GM19455 (cell line): ENCODE data around the gene TAC3.
"Not testable (repeated sequence)": the region's sequence is repeated elsewhere in the genome, so short reads cannot be mapped to it uniquely, and the experiment has no call there.

Source experiments
- ATAC-seq: cut with Tn5 transposase; IDR thresholded peaks from one replicate; pipeline ENCODE4 v1.9.1; 2021; ENCODE audit not compliant: unreplicated experiment

TAC3 gene

GRCh38 chr12:57039016-57039798, 22.9 kb upstream of the TAC3 start:
- no peak for ATAC-seq

- no peak for ATAC-seq
These were observed 20.9 kb upstream of the TAC3 start for GRCh38 chr12:57037264-57037663.

- no peak for ATAC-seq
These were observed 17.1 kb upstream of the TAC3 start for GRCh38 chr12:57033431-57033830.

GRCh38 chr12:57031789-57032188, 15.5 kb upstream of the TAC3 start:
- no peak for ATAC-seq

GRCh38 chr12:57031138-57031725, 14.9 kb upstream of the TAC3 start:
- ATAC-seq, result no peak

GRCh38 chr12:57029457-57029856, 13.1 kb upstream of the TAC3 start:
- ATAC-seq, result no peak

GRCh38 chr12:57027805-57028153, 11.4 kb upstream of the TAC3 start:
- no peak for ATAC-seq

GRCh38 chr12:57027011-57027804, 10.9 kb upstream of the TAC3 start:
- no peak for ATAC-seq

- ATAC-seq, result no peak
These were observed 8.9 kb upstream of the TAC3 start for GRCh38 chr12:57025196-57025595.

- not testable (repeated sequence) for ATAC-seq
These were observed 6.0 kb upstream of the TAC3 start for GRCh38 chr12:57022324-57022723.

GRCh38 chr12:57019983-57020719, 3.8 kb upstream of the TAC3 start:
- no peak for ATAC-seq

- no peak for ATAC-seq
These were observed 2.6 kb upstream of the TAC3 start for GRCh38 chr12:57018906-57019305.

- not testable (repeated sequence) for ATAC-seq
These were observed 2.0 kb upstream of the TAC3 start for GRCh38 chr12:57018353-57018752.

- ATAC-seq, result peak; percentile 80
These were observed 3.5 kb downstream of the TAC3 start for GRCh38 chr12:57012600-57013465.

- no peak for ATAC-seq
These were observed 4.6 kb downstream of the TAC3 start for GRCh38 chr12:57011438-57012424.

GRCh38 chr12:57010627-57011247, 5.6 kb downstream of the TAC3 start:
- ATAC-seq, result no peak

- ATAC-seq, result no peak
These were observed 6.2 kb downstream of the TAC3 start for GRCh38 chr12:57009949-57010626.

- no peak for ATAC-seq
These were observed 8.2 kb downstream of the TAC3 start for GRCh38 chr12:57008178-57008577.
